ENCODE measurements around the gene PAM.
A peak's percentile ranks its signal among the peaks of the same experiment; 100 is the strongest.

Gene PAM

DNA sequence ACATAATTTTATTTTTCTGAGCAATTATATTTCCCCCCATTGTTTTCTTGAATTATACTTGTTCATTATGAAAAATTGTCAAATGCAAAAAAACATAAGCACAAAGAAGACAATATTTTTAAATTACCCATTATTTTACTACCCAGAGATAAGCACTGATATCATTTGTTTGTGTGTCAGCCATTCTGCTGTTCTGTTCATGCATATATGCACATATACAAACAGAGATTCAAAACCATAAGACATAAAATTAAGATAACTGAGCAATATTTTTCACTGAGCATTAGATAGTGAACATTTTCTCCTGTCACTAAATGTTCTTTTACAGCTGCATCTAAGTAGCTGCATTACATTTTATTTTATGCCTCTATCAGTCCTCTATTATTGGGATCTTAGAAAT lies 35.6 kb downstream of the PAM start:
- no peak for TF ChIP-seq PAX5 (IDR thresholded peaks at IDR 0.05; ENCODE audit: insufficient read depth, low read length, severe bottlenecking)
- TF ChIP-seq SPI1 (IDR thresholded peaks at IDR 0.05; ENCODE audit: low read depth, low read length) = no peak
- TF ChIP-seq POU2F2 (IDR thresholded peaks at IDR 0.05; ENCODE audit: low read depth, low read length) = no peak
- TF ChIP-seq POLR2AphosphoS5 (IDR thresholded peaks at IDR 0.05; ENCODE audit: low read depth, low read length) = no peak
- TF ChIP-seq TAF1 (IDR thresholded peaks at IDR 0.05; ENCODE audit: low read depth, low read length) = no peak
- no peak for TF ChIP-seq POLR2A (IDR thresholded peaks at IDR 0.05; ENCODE audit: low read depth, low read length)
- FAIRE-seq = no peak
- no peak for DNase-seq (ENCODE audit: insufficient read length, low spot score)

DNA sequence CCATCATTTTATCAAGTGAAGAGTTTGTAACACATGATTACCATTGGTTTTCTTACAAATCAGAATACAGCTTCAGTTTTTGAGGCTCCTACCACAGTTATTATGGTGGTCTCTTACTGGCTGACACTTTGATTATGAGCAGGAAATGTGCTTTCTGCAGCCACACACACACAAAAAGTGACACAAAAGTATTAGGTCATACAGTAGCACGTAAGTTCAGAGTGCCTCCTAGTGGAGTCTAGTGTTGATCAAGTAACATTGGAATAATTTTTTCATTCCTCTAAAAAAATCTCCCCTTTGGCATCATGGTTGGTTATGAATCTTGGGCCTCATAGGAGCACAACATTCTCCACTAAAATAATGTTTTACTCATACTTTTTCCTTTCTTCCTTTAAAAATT lies 37.6 kb downstream of the PAM start:
- no peak for FAIRE-seq
- no peak for DNase-seq (ENCODE audit: insufficient read length, low spot score)
- no peak for TF ChIP-seq TAF1 (IDR thresholded peaks at IDR 0.05; ENCODE audit: low read depth, low read length)

DNA sequence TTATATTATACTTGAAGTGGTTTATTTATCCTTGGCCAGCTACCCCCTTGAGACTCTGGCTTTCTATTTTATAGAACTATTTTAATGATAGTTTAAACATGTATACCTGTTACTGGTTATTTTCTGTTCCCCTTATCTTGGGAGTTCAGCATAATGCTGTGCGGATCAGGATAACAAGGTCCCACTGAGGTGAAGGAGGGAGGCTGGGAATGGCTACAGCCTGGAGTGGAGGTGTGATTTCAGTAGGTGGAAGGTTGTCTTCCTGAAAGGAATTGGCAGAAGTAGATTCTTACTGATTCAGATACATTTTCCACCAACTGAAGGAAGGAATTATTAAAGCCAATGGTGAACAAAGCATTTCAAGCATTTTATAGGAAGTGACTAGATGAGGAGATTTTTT lies 38.9 kb downstream of the PAM start:
- DNase-seq (ENCODE audit: insufficient read length, low spot score) (no peak), FAIRE-seq (no peak)
- TF ChIP-seq TAF1 (IDR thresholded peaks at IDR 0.05; ENCODE audit: low read depth, low read length) = no peak
- TF ChIP-seq POLR2A (IDR thresholded peaks at IDR 0.05; ENCODE audit: low read depth, low read length) = no peak
- no peak for TF ChIP-seq POLR2AphosphoS5 (IDR thresholded peaks at IDR 0.05; ENCODE audit: low read depth, low read length)
- no peak for TF ChIP-seq SPI1 (IDR thresholded peaks at IDR 0.05; ENCODE audit: low read depth, low read length)
- no peak for TF ChIP-seq POU2F2 (IDR thresholded peaks at IDR 0.05; ENCODE audit: low read depth, low read length)
- no peak for TF ChIP-seq PAX5 (IDR thresholded peaks at IDR 0.05; ENCODE audit: insufficient read depth, low read length, severe bottlenecking)

DNA sequence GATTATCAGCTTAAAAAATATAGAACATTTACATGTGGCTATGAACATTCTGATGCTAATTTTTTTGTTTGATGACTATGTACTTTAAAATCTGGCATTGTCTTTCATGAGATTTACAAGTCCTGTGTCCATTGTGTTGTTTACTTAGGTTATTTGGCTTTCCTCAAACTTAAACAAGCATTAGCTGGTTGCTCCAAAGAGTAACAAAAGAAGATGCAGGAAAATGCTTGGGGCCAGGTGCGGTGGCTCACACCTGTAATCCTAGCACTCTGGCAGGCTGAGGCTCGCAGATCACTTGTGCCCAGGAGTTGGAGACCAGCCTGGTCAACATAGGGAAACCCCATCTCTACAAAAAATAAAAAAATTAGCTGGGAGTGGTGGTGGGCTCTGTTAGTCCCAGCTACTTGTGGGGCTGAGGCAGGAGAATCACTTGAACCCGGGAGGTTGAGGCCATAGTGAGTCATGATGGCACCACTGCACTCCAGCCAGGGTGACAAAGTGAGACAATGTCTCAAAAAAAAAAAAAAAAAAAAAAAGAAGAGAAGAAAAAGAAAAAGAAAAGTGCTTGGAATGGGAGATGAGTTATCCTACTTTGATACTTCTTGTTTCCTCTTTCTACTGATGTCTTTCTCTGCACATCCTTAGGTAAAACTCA lies 39.7 kb downstream of the PAM start:
- DNase-seq (ENCODE audit: insufficient read length, low spot score) (no peak), FAIRE-seq (peak; percentile 16)
- TF ChIP-seq POU2F2 (IDR thresholded peaks at IDR 0.05; ENCODE audit: low read depth, low read length) (no peak), SPI1 (IDR thresholded peaks at IDR 0.05; ENCODE audit: low read depth, low read length) (no peak), TAF1 (IDR thresholded peaks at IDR 0.05; ENCODE audit: low read depth, low read length) (no peak), PAX5 (IDR thresholded peaks at IDR 0.05; ENCODE audit: insufficient read depth, low read length, severe bottlenecking) (no peak), POLR2A (IDR thresholded peaks at IDR 0.05; ENCODE audit: low read depth, low read length) (no peak), POLR2AphosphoS5 (IDR thresholded peaks at IDR 0.05; ENCODE audit: low read depth, low read length) (no peak)

DNA sequence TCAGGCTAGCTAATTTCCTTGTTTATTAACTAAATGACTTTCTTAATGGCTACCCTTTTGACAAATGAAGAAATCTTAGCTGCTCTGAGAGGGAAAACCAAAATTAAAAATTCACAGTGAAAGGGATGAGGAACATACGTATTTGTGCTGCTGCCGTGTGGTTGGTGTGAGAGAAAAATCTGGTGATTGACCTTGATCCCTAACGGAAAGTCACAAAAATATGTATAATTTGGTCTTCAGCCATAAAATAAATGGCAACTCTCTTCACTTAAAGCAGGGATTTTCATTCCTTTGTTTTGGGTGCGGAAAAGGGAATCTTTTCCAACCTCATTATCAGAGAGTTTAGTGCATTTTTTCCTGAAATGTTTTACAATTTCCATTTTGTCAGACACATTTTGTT lies 40.4 kb downstream of the PAM start:
- no peak for TF ChIP-seq POLR2AphosphoS5 (IDR thresholded peaks at IDR 0.05; ENCODE audit: low read depth, low read length)
- no peak for TF ChIP-seq POLR2A (IDR thresholded peaks at IDR 0.05; ENCODE audit: low read depth, low read length)
- no peak for TF ChIP-seq POU2F2 (IDR thresholded peaks at IDR 0.05; ENCODE audit: low read depth, low read length)
- TF ChIP-seq TAF1 (IDR thresholded peaks at IDR 0.05; ENCODE audit: low read depth, low read length) = no peak
- no peak for TF ChIP-seq SPI1 (IDR thresholded peaks at IDR 0.05; ENCODE audit: low read depth, low read length)
- TF ChIP-seq PAX5 (IDR thresholded peaks at IDR 0.05; ENCODE audit: insufficient read depth, low read length, severe bottlenecking) = no peak
- FAIRE-seq = no peak
- DNase-seq (ENCODE audit: insufficient read length, low spot score) = no peak

DNA sequence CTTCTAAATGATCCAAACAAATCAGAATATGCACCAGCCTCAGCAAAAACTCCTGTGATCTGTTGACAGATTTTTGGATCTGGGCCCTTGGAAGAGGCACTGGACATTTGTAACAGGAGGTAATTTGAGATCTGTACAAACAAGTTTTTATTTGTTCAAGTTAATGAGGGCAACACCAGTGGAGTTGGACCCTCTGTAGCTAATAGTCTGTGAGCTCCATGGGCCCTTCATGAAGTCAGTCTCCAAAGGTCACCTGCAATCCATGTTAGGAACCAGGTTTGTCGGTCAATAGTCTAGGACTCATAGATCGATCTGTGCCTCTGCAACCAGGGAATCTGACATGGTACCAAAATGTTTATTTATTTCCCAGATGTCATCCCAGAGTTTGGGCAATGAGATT lies 40.9 kb downstream of the PAM start:
- TF ChIP-seq POLR2AphosphoS5 (IDR thresholded peaks at IDR 0.05; ENCODE audit: low read depth, low read length) = no peak
- no peak for TF ChIP-seq SPI1 (IDR thresholded peaks at IDR 0.05; ENCODE audit: low read depth, low read length)
- no peak for TF ChIP-seq PAX5 (IDR thresholded peaks at IDR 0.05; ENCODE audit: insufficient read depth, low read length, severe bottlenecking)
- no peak for TF ChIP-seq TAF1 (IDR thresholded peaks at IDR 0.05; ENCODE audit: low read depth, low read length)
- TF ChIP-seq POLR2A (IDR thresholded peaks at IDR 0.05; ENCODE audit: low read depth, low read length) = no peak
- TF ChIP-seq POU2F2 (IDR thresholded peaks at IDR 0.05; ENCODE audit: low read depth, low read length) = no peak
- no peak for DNase-seq (ENCODE audit: insufficient read length, low spot score)
- no peak for FAIRE-seq

DNA sequence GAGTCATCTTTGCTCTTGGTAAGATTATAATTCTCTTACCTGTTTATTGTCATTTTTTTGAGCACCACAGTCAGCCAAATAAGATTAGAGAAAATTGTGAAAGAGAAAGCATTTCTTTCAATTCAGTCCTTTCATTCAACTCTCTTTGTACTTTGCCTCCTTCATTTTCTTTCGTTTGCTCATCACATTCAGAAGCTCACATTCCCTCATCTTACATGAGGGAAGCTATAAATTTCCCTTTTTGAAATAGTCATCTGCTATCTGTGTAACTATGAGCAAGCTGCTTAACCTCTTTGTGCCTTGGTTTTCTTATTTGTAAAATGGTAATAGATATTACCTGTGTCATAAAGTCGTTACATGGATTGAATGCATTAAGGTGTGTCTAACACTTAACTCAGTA lies 41.4 kb downstream of the PAM start:
- DNase-seq (ENCODE audit: insufficient read length, low spot score) (no peak), FAIRE-seq (no peak)
- TF ChIP-seq POLR2A (IDR thresholded peaks at IDR 0.05; ENCODE audit: low read depth, low read length) (no peak), SPI1 (IDR thresholded peaks at IDR 0.05; ENCODE audit: low read depth, low read length) (no peak), POLR2AphosphoS5 (IDR thresholded peaks at IDR 0.05; ENCODE audit: low read depth, low read length) (no peak), TAF1 (IDR thresholded peaks at IDR 0.05; ENCODE audit: low read depth, low read length) (no peak), PAX5 (IDR thresholded peaks at IDR 0.05; ENCODE audit: insufficient read depth, low read length, severe bottlenecking) (no peak), POU2F2 (IDR thresholded peaks at IDR 0.05; ENCODE audit: low read depth, low read length) (no peak)

DNA sequence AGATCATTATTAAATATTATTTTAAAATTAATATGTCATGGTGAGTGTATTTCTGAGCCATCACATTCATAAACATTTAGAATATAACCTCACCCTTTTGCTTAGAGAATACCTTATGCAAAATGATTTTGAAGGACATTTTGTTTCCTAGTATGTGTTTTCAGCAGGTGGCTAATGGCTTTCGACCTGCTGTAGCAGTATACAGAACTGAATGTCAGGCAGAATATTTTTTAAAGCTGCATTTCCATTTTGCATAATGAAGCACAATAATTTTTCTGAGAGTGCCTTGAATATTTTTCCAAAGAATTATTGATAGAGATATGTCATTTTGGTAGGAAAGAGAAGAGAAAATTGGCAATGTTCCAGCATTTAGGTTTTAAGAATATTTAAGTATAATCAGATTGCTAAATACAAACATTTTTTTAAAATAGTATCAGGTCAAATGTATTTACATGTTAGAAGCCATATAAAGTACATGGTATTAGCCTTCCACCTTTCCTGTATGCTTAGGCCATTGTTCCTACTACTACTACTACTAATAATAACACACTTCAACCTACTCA lies 42.3 kb downstream of the PAM start:
- FAIRE-seq (no peak), DNase-seq (ENCODE audit: insufficient read length, low spot score) (no peak)
- no peak for TF ChIP-seq POU2F2 (IDR thresholded peaks at IDR 0.05; ENCODE audit: low read depth, low read length)
- TF ChIP-seq POLR2A (IDR thresholded peaks at IDR 0.05; ENCODE audit: low read depth, low read length) = no peak
- TF ChIP-seq POLR2AphosphoS5 (IDR thresholded peaks at IDR 0.05; ENCODE audit: low read depth, low read length) = no peak
- no peak for TF ChIP-seq SPI1 (IDR thresholded peaks at IDR 0.05; ENCODE audit: low read depth, low read length)
- TF ChIP-seq TAF1 (IDR thresholded peaks at IDR 0.05; ENCODE audit: low read depth, low read length) = no peak
- no peak for TF ChIP-seq PAX5 (IDR thresholded peaks at IDR 0.05; ENCODE audit: insufficient read depth, low read length, severe bottlenecking)

DNA sequence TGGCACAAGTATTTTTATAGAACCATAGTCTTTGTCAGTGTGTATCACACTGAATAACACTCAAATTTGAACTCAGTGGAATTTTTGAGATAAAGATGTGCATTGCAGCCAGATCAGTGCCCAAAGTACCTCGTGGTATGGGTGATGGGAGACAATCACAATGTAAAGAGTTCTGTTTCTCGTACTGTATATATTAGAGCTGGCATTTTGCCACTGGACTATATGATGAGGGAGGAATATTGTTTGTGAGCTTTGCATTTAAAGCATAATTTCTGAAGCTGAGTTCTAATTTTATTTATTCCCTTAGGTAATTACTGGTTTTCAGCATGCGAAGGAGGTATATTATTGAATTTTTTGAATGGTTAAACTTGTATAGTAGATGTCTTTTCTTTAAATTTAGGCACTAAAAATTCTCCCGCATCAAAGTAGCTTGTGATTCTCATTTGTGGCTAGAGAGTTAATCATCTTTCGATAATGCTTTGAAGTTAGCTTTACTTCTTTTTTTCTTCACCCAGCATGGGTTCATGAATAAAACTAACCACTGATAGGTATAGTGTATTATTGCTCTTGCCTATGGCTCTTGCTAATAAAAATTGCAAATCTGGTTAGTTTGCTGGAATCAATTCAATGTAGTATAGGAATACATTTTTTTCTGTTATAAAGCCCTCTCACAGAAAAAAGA lies 43.1 kb downstream of the PAM start:
- FAIRE-seq (peak; percentile 13), DNase-seq (ENCODE audit: insufficient read length, low spot score) (no peak)
- TF ChIP-seq POLR2AphosphoS5 (IDR thresholded peaks at IDR 0.05; ENCODE audit: low read depth, low read length) (no peak), POLR2A (IDR thresholded peaks at IDR 0.05; ENCODE audit: low read depth, low read length) (no peak), POU2F2 (IDR thresholded peaks at IDR 0.05; ENCODE audit: low read depth, low read length) (no peak), PAX5 (IDR thresholded peaks at IDR 0.05; ENCODE audit: insufficient read depth, low read length, severe bottlenecking) (no peak), TAF1 (IDR thresholded peaks at IDR 0.05; ENCODE audit: low read depth, low read length) (no peak), SPI1 (IDR thresholded peaks at IDR 0.05; ENCODE audit: low read depth, low read length) (no peak)

All from GM12891 (cell line).